Liver (tissue), 9 donors: ENCODE results near the gene PCDH8. TPM values are rescaled to one million over a fixed set of nuclear protein-coding genes. Genes with fewer than 3 reads are reported as not detected.

ENCODE experiments used
- DNase-seq: peaks from one replicate; pipeline ENCODE4 v3.0.0-alpha.2; 2017; ENCODE audit warnings: low spot score
- H3K27ac ChIP-seq, 2 donors: one replicate each; pipeline ENCODE4 v1.7.0; 2013; ENCODE audit warnings: inconsistent platforms in 2 of 2, low read length in 2 of 2, control low read depth in 1 of 2, low read depth in 1 of 2, mild to moderate bottlenecking in 1 of 2
- H3K27me3 ChIP-seq, 4 donors: one replicate each; pipeline versions ENCODE4 v1.6.1 to v1.7.0; 2013; ENCODE audit warnings: low read length in 3 of 4, inconsistent platforms in 1 of 4, mild to moderate bottlenecking in 1 of 4, moderate library complexity in 1 of 4; ENCODE audit not compliant: control insufficient read depth in 4 of 4, insufficient read depth in 4 of 4
- H3K36me3 ChIP-seq, 4 donors: one replicate each; pipeline versions ENCODE4 v1.6.1 to v1.7.0; 2013; ENCODE audit warnings: low read length in 3 of 4, mild to moderate bottlenecking in 3 of 4, low read depth in 1 of 4, moderate library complexity in 1 of 4; ENCODE audit not compliant: control insufficient read depth in 4 of 4, insufficient read depth in 3 of 4
- H3K4me1 ChIP-seq, 4 donors: one replicate each; pipeline versions ENCODE4 v1.6.1 to v1.7.0; 2013; ENCODE audit warnings: low read length in 3 of 4, mild to moderate bottlenecking in 3 of 4, moderate library complexity in 1 of 4; ENCODE audit not compliant: control insufficient read depth in 4 of 4, insufficient read depth in 4 of 4
- H3K4me3 ChIP-seq, 3 donors: one replicate each; pipeline versions ENCODE4 v1.6.1 to v1.7.0; 2013; ENCODE audit warnings: low read length in 3 of 3, control low read depth in 1 of 3, low read depth in 1 of 3, mild to moderate bottlenecking in 1 of 3
- H3K9ac ChIP-seq, 2 donors: one replicate each; pipeline ENCODE4 v1.7.0; 2013; ENCODE audit warnings: low read length in 2 of 2, mild to moderate bottlenecking in 2 of 2, moderate library complexity in 2 of 2, control low read depth in 1 of 2, low read depth in 1 of 2
- H3K9me3 ChIP-seq, 4 donors: one replicate each; pipeline versions ENCODE4 v1.6.1 to v1.7.0; 2013; ENCODE audit warnings: low read length in 3 of 4; ENCODE audit not compliant: control insufficient read depth in 4 of 4
- CTCF ChIP-seq: fragments of 150-350 bp; IDR thresholded peaks from 2 replicates; pipeline ENCODE4 v1.5.1; 2017; ENCODE audit warnings: improper control_type of control experiment, low read depth, low read length; ENCODE audit not compliant: missing input control
- EGR1 ChIP-seq, 2 donors: IDR thresholded peaks; 2 replicates each; pipeline ENCODE4 v1.6.1; 2016 to 2018; ENCODE audit warnings: antibody characterized with exemption in 2 of 2, low read depth in 2 of 2
- FOXA1 ChIP-seq: IDR thresholded peaks from 2 replicates; pipeline ENCODE4 v1.6.1; 2016; ENCODE audit warnings: antibody characterized with exemption
- FOXA2 ChIP-seq: IDR thresholded peaks from 2 replicates; pipeline ENCODE4 v1.6.1; 2016; ENCODE audit warnings: antibody characterized with exemption
- GABPA ChIP-seq, 2 donors: IDR thresholded peaks in 1 of 2; conservative IDR thresholded peaks in 1 of 2; 2 replicates each; pipeline ENCODE4 v1.6.1; 2016; ENCODE audit warnings: antibody characterized with exemption in 2 of 2, mild to moderate bottlenecking in 1 of 2, moderate library complexity in 1 of 2
- HNF4A ChIP-seq, 2 donors: conservative IDR thresholded peaks; 2 replicates each; pipeline ENCODE4 v1.6.1; 2016; ENCODE audit warnings: antibody characterized with exemption in 2 of 2, mild to moderate bottlenecking in 2 of 2
- HNF4G ChIP-seq: IDR thresholded peaks from 2 replicates; pipeline ENCODE4 v1.6.1; 2016; ENCODE audit warnings: antibody characterized with exemption
- JUND ChIP-seq, 2 donors: IDR thresholded peaks; 2 replicates each; pipeline ENCODE4 v1.6.1; 2016; ENCODE audit warnings: antibody characterized with exemption in 2 of 2
- MAX ChIP-seq: IDR thresholded peaks from 2 replicates; pipeline ENCODE4 v1.6.1; 2016; ENCODE audit warnings: antibody characterized with exemption
- NR2F2 ChIP-seq: IDR thresholded peaks from 2 replicates; pipeline ENCODE4 v1.6.1; 2016; ENCODE audit warnings: antibody characterized with exemption
- RAD21 ChIP-seq, 2 donors: IDR thresholded peaks; 2 replicates each; pipeline ENCODE4 v1.6.1; 2016; ENCODE audit warnings: antibody characterized with exemption in 2 of 2, mild to moderate bottlenecking in 2 of 2
- RXRA ChIP-seq, 2 donors: IDR thresholded peaks; 2 replicates each; pipeline ENCODE4 v1.6.1; 2017 to 2018; ENCODE audit warnings: antibody characterized with exemption in 2 of 2, mild to moderate bottlenecking in 1 of 2
- SP1 ChIP-seq: IDR thresholded peaks from 2 replicates; pipeline ENCODE4 v1.6.1; 2018; ENCODE audit warnings: antibody characterized with exemption, mild to moderate bottlenecking
- TAF1 ChIP-seq: conservative IDR thresholded peaks from 2 replicates; pipeline ENCODE4 v1.6.1; 2016; ENCODE audit warnings: antibody characterized with exemption, mild to moderate bottlenecking
- YY1 ChIP-seq: IDR thresholded peaks from 2 replicates; pipeline ENCODE4 v1.6.1; 2016; ENCODE audit warnings: antibody characterized with exemption, mild to moderate bottlenecking
- WGBS: extraction: QIAGEN DNeasy Blood & Tissue Kit; methylation state at CpG from one replicate; pipeline ENCODE4 v1.1.7; 2013; 5-methylcytosine and 5-hydroxymethylcytosine counted together
- polyA plus RNA-seq, 2 donors: library from polyadenylated mRNA; stranded (reverse) in 1 of 2; unstranded in 1 of 2; fragments of 200-250 nt in 1 of 2; fragments of >200 nt in 1 of 2; fragmentation: Nextera tagmentation in 1 of 2; extraction: Ambion mirVana in 1 of 2; gene quantifications; one replicate each; pipeline versions ENCODE4 v1.2.1 to v1.2.3, GENCODE V29; 2013 to 2015
- total RNA-seq, 2 donors: library from RNA; depleted of rRNA; stranded (reverse); fragments of >200 nt; gene quantifications; one replicate each; pipeline ENCODE4 v1.2.3, GENCODE V29; 2014
- TF ChIP-seq, protein P1 (sequence below): IDR thresholded peaks from 2 replicates; pipeline ENCODE4 v1.6.1; 2016; ENCODE audit warnings: antibody characterized with exemption
- TF ChIP-seq, protein P2 (sequence below): IDR thresholded peaks from 2 replicates; pipeline ENCODE4 v1.6.1; 2016; ENCODE audit warnings: antibody characterized with exemption, mild to moderate bottlenecking
- TF ChIP-seq, protein P3 (sequence below): IDR thresholded peaks from 2 replicates; pipeline ENCODE4 v1.6.1; 2016; ENCODE audit warnings: antibody characterized with exemption
- donor health status: healthy.
- donor health status: healthy.
- donor health status: healthy.
- donor health status: healthy.
- donor health status: healthy.

PCDH8 gene
- total and polyA plus RNA-seq, 4 donors, result not detected

- Histone ChIP-seq H3K4me3 (no peak overlapping the region), H3K4me1 (no peaks in the 10 kb centered on the region), H3K9me3 (no peaks in the 10 kb centered on the region), H3K27me3 (peaks cover 0 to 6% (median 0%) of the 10 kb centered on the region in 4 donors), H3K36me3 (no peaks in the 10 kb centered on the region), H3K9ac (no peak overlapping the region), H3K27ac (no peak overlapping the region)
- DNase-seq, result no peak
- WGBS, result 2% methylated on average over 1 of the region's 1 CpG
- TF ChIP-seq GABPA (IDR thresholded peaks at IDR 0.05 in 1 of 2, conservative IDR thresholded peaks at IDR 0.05 in 1 of 2) (no peak), FOXA2 (no peak), RXRA (IDR thresholded peaks at IDR 0.05) (no peak), EGR1 (IDR thresholded peaks at IDR 0.05; ENCODE audit: low read depth in 2 of 2) (no peak), JUND (IDR thresholded peaks at IDR 0.05) (no peak), YY1 (no peak), MAX (no peak), RAD21 (IDR thresholded peaks at IDR 0.05) (no peak), FOXA1 (no peak), NR2F2 (no peak), HNF4G (no peak), SP1 (no peak), HNF4A (conservative IDR thresholded peaks at IDR 0.05) (no peak), TAF1 (no peak), CTCF (no peak)
- TF ChIP-seq, protein P1, sequence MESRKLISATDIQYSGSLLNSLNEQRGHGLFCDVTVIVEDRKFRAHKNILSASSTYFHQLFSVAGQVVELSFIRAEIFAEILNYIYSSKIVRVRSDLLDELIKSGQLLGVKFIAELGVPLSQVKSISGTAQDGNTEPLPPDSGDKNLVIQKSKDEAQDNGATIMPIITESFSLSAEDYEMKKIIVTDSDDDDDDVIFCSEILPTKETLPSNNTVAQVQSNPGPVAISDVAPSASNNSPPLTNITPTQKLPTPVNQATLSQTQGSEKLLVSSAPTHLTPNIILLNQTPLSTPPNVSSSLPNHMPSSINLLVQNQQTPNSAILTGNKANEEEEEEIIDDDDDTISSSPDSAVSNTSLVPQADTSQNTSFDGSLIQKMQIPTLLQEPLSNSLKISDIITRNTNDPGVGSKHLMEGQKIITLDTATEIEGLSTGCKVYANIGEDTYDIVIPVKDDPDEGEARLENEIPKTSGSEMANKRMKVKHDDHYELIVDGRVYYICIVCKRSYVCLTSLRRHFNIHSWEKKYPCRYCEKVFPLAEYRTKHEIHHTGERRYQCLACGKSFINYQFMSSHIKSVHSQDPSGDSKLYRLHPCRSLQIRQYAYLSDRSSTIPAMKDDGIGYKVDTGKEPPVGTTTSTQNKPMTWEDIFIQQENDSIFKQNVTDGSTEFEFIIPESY, result no peak
- TF ChIP-seq, protein P2, sequence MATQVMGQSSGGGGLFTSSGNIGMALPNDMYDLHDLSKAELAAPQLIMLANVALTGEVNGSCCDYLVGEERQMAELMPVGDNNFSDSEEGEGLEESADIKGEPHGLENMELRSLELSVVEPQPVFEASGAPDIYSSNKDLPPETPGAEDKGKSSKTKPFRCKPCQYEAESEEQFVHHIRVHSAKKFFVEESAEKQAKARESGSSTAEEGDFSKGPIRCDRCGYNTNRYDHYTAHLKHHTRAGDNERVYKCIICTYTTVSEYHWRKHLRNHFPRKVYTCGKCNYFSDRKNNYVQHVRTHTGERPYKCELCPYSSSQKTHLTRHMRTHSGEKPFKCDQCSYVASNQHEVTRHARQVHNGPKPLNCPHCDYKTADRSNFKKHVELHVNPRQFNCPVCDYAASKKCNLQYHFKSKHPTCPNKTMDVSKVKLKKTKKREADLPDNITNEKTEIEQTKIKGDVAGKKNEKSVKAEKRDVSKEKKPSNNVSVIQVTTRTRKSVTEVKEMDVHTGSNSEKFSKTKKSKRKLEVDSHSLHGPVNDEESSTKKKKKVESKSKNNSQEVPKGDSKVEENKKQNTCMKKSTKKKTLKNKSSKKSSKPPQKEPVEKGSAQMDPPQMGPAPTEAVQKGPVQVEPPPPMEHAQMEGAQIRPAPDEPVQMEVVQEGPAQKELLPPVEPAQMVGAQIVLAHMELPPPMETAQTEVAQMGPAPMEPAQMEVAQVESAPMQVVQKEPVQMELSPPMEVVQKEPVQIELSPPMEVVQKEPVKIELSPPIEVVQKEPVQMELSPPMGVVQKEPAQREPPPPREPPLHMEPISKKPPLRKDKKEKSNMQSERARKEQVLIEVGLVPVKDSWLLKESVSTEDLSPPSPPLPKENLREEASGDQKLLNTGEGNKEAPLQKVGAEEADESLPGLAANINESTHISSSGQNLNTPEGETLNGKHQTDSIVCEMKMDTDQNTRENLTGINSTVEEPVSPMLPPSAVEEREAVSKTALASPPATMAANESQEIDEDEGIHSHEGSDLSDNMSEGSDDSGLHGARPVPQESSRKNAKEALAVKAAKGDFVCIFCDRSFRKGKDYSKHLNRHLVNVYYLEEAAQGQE, result no peak
- TF ChIP-seq, protein P3, sequence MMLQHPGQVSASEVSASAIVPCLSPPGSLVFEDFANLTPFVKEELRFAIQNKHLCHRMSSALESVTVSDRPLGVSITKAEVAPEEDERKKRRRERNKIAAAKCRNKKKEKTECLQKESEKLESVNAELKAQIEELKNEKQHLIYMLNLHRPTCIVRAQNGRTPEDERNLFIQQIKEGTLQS, result no peak
Measured at GRCh38 chr13:52798770-52799430, 49.5 kb downstream of the PCDH8 start.
